HG02885 (cell line): ENCODE data around the gene SSNA1.

Experiments used
- ATAC-seq: cut with Tn5 transposase; IDR thresholded peaks from one replicate; pipeline ENCODE4 v1.9.1; 2021; ENCODE audit warnings: mild to moderate bottlenecking; ENCODE audit not compliant: unreplicated experiment, poor library complexity

SSNA1 gene

GRCh38 chr9:137195525-137196220 lies 7.2 kb downstream of the SSNA1 start:
- ATAC-seq = no peak

GRCh38 chr9:137198051-137198901 lies 9.8 kb downstream of the SSNA1 start:
- no peak for ATAC-seq

GRCh38 chr9:137198902-137199283 lies 10.4 kb downstream of the SSNA1 start:
- ATAC-seq = no peak

- ATAC-seq = no peak
Observed at GRCh38 chr9:137199411-137200121, 11.1 kb downstream of the SSNA1 start.

- ATAC-seq = peak; percentile 84
Observed at GRCh38 chr9:137200311-137201204, 12.1 kb downstream of the SSNA1 start, which contains the start of gene TPRN. TSS of gene TPRN (minus strand) at chr9:137200741. CDS start at chr9:137200711, 30 bp downstream.

GRCh38 chr9:137201205-137201868 lies 12.9 kb downstream of the SSNA1 start:
- no peak for ATAC-seq

GRCh38 chr9:137202966-137203365 lies 14.5 kb downstream of the SSNA1 start:
- no peak for ATAC-seq

- no peak for ATAC-seq
Observed at GRCh38 chr9:137204731-137205125, 16.3 kb downstream of the SSNA1 start.

GRCh38 chr9:137205126-137206069 lies 16.9 kb downstream of the SSNA1 start, which contains the start of the genes NDOR1 and TMEM203:
TSS of gene NDOR1 (plus strand) at chr9:137205700. CDS start at chr9:137205778, 78 bp downstream.
TSS of gene TMEM203 (minus strand) at chr9:137205648. CDS start at chr9:137205414, 234 bp downstream.
- ATAC-seq = peak; percentile 57

- no peak for ATAC-seq
Observed at GRCh38 chr9:137206602-137207001, 18.1 kb downstream of the SSNA1 start.

GRCh38 chr9:137211532-137211931 lies 23.1 kb downstream of the SSNA1 start:
- ATAC-seq = no peak

GRCh38 chr9:137212520-137212919 lies 24.0 kb downstream of the SSNA1 start:
- ATAC-seq = no peak

GRCh38 chr9:137213160-137214060 lies 24.9 kb downstream of the SSNA1 start:
- no peak for ATAC-seq

- ATAC-seq = no peak
Observed at GRCh38 chr9:137214620-137215019, 26.1 kb downstream of the SSNA1 start.

GRCh38 chr9:137215196-137215986 lies 26.9 kb downstream of the SSNA1 start:
- no peak for ATAC-seq

- ATAC-seq = no peak
Observed at GRCh38 chr9:137216188-137216965, 27.9 kb downstream of the SSNA1 start.
